GM21528 (cell line): Measurements from ENCODE around the gene EFCAB6.

ENCODE experiments used
- ATAC-seq: cut with Tn5 transposase; IDR thresholded peaks from one replicate; pipeline ENCODE4 v1.9.1; 2021; ENCODE audit warnings: mild to moderate bottlenecking, moderate library complexity; ENCODE audit not compliant: unreplicated experiment, low FRiP score

Gene EFCAB6

DNA sequence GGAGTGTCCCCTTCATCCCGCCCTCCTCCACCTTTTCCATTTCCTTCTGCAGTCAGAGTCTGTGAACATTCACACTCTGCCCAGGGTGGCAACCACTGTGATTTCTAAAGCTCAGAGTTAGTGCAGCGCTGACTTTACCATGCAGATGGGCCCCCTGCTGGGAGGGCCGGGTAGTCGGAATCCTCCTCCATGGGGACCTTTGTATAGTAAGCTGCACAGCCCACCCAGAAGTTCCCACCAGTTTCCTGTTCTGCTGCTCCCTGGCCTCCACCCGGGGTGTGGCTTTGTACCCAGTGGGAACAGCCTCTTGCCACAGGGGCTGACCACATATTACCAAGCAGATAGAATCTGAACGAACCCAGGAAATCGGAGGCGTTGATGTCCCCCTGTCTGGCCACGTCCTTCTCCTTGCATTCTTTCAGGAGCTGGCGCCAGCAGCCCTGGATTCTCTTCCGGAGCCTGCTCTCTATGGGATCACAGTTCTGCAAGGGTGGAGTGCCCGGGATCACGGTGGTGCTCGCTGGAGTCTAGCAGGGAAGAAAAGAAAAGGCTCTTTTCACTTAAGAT is 275.0 kb downstream of the EFCAB6 start:
- ATAC-seq: no peak

DNA sequence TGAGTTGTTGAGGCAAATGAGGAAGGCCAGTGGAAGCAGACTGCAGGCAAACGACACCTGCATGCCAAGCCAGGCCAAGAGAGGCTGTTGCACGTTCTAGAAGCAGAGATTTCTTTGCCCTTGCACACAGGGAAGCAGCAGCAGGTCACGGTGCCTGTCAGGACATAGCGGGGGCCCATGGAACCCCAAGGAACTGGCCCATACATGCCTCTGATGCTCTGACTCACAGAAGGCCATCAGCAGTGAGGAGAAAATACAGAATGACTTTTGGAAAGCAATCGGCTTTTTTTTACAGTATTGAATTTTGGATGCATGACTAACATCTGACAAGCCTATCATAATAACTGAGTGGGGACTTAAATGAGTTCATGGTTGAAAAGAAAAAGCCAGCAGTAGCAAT is 276.4 kb downstream of the EFCAB6 start:
- no peak for ATAC-seq

DNA sequence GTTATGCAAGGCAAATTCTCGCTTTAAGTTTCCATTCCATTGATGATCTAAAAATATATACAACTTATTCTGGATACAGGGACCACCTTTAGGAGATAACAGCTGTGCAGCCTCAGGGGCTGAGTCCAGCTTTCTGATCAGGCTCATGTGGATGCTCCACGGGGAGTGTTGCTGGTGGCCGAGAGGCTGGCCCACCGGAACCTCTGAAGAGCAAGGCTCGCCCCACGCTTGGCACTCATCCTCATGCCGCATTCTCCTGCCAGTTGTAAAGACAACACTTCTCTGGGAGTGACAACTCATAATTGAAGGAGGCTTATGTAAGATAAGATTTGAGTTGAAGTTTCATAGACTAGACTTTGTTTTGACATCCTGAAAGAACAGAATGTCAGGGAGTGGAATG is 276.8 kb downstream of the EFCAB6 start:
- ATAC-seq: no peak

DNA sequence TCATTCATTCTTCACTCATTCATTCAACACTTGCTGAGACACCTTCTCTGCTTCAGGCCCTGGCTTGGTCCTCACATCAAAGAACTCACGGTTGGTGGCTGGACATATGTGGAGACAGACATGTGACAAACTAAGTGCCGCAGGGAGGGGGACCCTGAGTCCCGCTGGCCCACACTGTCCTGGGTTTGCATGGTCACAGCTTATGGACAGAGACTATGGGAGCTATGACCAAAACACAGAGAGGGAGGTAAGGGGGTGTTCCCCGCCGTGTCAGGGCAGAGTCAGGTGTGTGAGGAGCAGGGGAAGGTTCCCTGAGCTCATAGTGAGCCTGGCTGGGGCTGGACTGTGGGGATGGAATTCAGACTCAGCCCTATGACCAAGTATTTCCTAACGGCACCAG is 277.2 kb downstream of the EFCAB6 start:
- no peak for ATAC-seq

DNA sequence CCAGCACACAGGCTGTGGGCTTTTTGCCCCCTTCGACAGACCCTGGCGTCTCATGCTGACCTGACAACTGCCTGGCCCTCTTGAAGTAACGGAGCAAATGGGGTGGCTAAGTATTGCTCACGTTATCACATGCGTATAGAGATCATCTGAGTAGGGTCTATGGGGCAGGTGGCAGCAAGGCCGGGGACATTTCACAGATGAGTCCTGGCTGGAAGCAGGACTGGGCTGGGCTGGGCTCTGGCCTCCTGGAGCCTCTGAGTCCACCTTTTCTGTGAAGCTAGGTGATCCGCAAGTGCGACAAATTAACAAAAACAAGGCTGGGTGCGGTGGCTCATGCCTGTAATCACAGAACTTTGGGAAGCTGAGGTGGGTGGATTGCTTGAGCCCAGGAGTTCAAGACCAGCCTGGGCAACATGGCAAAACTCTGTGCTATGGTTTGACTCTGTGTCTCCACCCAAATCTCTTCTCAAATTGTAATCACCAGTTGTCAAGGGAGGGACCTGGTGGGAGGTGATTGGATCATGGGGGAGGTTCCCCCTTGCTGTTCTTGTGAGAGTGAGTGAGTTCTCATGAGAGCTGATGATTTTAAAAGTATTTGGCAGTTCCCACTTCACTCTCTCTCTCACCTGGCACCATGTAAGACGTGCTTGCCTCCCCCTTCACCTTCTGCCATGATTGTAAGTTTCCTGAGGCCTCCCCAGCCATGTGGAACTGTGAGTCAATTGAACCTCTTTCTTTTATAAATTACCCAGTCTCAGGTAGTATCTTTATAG is 278.3 kb downstream of the EFCAB6 start:
- ATAC-seq: no peak

DNA sequence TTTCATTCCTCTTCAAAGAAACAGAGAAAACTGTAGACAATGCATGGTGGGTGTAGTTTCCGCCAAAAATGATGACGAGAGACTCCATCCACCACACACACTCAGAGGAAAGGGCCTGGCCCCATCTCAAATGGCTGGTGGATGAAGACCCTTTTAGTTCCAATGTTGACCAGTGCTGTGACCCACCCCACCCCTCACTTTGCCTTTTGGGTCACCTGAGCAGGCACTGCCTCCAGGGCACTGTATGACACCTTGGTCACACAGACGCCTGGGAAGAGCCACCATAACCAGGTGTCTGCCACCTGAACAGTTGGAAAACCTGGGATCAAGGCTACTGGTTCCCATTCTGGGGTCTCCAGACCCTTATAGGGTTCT is 279.0 kb downstream of the EFCAB6 start:
- ATAC-seq: no peak

DNA sequence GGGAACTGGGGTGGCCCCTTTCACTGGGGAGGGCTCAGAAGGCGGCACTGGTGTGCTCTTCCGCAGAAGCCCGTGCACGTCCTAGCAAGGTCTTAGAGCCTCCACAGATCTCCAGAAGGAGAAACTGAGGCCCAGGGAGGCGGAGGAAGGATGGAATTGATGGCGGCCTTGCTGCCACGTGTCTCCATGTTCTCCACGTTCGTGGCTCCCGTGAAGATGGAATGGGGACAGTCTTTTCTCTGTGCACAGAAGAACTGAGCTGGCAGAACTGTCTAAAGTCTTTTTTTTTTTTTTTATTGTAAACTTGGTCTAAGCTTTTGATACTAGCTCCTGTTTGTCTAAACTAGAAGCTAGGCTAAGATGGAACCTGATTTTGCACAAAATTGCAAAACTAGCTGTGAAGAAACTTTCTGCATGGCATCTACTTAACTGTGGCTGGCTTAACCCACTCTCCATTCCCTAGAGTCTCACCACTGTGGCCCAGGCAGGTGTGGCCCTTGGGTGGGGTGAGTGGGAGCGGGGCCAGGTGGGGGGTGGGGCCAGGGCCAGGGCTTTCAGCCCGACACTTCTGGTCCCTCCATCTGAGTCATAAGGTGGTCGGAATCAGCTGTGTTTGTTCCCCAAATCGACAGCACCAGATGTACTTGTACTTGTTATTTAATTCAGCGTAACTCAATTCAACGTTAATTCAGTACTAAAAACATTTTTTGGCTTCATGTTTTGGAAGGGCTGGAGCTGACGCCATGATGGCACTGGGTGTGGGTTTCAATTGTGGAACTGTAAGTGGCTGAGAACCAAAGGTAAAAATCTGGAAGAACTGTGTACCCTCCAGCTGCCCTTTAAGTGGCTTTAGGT is 279.6 kb downstream of the EFCAB6 start:
- no peak for ATAC-seq

DNA sequence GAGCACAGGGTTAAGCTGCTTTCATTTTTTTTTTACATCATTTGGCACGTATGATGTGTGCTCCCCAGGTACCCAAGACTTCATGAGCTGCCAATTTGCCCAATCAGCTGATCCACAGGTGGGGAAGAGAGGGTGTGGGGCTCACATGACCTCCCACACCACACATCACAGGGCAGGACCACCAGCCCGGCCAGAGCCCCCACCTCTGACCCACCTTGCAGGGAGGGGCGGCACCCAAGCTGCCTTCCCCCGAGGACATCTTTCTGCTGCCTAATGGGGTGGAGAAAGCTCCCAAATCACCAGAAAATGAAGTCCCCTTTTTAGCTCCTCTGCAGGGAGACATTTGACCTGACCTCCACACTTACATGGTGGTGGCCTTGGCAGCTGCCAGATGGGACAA is 280.5 kb downstream of the EFCAB6 start:
- no peak for ATAC-seq

DNA sequence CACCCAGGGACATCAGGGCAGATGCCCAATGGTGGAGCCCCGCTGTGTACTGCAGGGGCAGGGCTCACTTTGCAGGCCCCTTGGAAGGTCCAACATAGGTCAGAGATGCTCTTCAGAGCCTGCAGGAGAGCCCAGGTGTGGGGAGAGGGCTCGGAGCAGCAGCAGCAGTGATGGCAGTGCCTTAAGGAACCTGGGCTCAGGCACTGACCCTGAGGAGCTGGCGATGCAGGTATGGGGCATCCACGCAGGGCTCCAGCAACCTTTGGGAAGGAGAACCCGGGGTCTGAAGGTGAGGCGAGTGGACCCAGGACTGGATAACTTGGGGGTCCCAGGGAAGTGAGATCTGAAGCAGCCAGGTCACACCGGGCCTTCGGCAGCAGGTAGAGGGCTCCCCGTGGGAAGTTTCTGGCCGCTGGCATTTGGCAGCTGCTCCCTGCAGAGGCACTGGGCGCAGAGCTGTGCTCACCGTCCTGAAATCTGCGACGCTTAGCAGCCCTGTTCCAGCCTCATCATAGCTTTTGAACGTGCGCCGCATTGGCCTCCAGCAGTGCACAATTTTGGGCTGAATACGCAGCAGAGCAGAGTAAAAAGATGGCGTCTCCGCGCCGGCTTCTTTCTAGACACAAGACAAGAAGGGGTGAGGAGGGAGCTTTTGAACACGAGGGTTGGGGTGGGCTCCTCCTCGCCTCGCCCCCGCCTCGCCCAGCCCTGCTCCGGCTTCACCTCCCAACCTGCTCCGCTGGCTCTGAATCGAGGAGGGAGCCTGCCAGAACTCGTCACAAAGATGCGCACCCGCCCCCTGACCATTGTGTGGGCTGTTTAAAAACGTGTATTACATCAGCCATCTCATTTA is 281.5 kb downstream of the EFCAB6 start:
- ATAC-seq: no peak

DNA sequence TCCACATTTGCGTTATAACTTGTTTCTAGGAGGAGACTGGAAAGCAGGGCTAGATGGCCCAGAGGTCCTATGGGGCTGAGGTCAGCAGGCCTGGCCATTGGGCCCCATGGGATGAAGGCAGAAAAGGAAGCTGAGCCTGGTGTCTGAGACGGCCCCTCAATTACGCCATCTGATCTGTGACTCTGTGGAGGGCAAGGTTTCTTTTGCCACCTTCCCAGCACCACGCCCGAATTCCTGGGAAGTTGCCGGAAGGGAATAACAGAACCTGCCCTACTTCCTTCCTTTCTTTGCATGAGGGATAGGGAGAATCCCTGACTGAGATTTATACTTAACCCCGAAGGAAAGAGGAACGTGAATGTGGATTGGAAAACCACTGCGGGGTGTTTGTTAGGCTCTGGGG is 282.2 kb downstream of the EFCAB6 start:
- ATAC-seq: no peak

DNA sequence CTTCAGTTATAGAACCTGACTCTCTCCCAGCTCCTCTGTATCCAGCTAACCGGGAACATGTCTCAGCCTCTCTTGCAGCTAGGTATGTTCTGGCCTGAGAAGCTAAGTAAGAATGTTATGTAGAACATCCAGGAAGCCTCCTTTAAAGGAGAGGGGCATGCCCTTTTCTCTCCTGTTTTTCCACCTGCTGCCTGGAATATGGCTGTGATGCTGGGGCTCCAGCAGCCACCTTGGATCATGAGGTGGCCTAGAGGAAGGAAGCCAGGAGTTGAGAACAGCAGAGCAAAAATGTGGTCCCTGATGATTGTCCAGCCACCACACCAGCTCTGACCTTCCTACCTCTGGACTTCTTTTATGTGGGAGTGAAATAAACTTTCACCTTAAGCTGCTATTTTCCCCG is 282.6 kb downstream of the EFCAB6 start:
- ATAC-seq: no peak

DNA sequence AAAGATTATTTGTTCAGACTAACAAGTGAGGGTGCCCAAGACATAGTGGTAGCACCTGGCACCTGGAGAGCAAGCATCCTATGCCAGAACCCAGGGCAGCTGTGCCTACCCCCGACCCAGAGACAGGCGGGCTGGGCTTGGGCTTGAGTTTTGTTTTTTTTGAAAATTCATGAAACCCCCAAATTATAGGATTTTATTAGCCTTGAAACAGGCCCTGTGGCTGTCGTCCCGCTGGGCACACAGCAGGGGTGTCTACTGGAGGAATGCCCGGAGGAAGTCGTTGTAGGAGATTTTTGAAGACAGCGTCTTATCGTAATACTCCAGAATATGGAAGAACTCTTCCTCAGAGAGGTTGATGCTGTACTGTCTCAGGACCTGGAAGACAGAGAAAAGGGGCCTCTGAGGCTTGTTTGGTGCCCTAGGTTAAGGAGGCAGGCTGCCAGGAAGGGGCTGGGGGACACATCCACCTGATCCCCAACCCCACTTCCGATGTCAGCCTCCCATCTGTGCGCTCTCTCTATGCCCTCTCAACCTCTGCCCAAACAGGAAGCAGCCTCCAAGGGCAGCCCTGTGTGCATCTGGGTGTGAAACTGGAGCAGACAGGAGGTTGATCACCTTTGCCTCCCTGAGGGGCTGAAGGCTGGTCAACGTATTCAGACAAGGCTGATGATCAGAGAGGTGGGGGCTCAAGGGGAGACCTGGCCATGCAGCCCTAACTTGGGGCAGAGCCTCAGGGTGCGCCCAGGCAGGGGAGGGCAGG is 283.3 kb downstream of the EFCAB6 start:
- no peak for ATAC-seq

DNA sequence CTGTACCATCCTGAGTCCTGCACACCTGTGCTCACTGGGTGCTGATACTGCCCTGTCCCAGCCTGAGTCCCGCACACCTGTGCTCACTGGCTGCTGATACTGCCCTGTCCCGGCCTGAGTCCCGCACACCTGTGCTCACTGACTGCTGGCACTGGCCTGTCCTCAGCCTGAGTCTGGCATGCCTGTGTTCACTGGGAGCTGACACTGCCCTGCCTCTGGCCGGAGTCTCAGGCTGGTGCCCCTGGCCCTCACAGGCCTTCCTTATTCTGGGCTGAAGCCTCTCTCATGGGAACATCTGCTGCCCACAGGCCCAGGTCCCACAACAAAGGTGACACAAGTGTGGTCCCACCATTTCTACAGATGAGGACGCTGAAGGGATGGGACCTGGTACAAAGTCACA is 285.2 kb downstream of the EFCAB6 start:
- no peak for ATAC-seq

DNA sequence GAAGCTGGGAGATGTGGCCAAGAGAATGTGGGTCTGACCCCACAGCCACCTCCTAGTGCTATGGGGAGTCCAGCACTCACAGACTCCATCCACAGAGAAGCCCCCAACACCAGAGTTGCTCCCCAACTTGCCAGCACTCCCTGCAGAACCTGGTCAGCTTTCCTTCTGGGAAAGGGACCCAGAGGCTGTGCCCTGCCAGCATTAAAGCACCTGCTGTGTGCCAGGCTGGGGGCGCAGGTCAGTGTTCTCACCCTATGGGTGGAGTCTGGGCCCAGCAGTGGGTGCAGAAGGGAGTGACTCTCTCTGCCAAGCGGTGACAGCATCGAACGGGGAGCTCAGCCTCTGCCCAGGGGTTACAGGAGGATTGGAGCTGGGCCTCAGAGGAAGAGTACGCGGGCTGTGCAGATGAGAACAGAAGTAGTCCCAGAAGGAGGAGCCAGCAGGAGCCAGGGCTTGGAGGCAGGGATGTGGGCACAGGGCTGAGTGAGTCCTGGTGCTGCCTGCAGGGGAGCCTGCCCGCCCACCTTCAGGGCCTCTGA is 285.9 kb downstream of the EFCAB6 start:
- no peak for ATAC-seq

DNA sequence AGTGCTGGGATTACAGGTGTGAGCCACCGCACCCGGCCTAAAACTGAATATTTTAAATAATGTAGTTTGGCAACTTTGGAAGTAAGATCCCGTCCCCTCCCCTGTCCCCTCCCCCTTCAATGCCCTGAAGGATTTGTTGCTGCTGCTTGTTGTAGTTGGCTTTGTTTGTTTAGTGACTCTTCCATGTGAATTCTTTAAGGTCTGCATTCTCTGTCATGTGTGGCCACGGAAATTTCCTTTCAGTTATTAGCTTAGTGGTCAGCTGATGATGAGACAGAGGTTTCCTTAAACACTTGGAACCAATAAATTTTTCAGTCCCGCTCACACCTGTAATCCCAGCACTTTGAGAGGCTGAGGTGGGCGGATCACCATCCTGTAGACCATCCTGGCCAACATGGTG is 290.4 kb downstream of the EFCAB6 start:
- ATAC-seq: no peak

DNA sequence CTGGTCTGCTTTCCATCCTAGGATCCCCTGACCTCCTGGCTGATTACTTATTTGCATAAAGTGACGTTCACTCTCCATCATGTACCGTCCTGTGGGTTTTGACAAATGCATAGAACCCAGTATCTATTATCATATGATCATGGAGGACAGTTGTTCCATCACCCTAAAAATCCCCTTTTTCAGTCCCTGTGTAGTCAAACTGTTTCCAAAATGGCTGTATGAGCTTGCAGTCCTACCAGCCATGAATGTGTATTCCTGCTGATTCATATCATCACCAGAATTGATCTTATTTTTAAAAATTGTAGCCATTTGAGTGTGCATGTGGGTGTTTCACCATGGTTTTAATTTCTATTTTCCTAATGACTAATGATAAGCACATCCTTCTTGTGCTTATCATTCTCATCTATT is 291.5 kb downstream of the EFCAB6 start:
- ATAC-seq: no peak

DNA sequence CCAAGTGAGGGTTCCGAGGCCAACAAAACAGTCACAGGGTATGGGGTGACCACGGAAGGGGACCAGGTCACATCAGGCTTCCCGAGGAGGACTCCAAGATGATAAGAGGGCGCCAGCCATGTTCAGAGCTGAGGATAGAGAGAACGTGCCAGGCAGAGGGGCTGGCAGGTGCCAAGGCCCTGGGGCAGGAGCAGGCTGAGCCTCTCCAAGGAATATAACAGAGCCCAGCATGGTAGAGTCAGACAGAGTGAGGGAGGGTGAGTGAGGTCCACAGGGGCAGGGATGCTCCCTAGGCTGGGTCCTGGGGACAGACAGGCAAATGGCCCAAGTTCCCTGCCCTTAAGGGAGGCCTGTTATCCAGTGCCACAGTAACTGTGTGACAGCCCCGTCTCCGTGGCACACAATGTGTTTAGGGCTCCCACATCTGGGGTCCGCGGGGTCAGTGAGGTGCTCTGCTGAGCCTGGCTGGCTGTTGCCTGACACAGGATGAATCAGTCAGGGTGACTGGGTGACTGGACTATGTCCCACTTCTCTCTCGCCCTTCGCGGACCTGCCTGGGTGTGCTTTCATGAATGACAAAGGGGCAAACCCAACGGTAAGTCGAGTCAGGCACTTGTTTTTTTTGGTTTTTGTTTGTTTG is 295.0 kb downstream of the EFCAB6 start:
- ATAC-seq: no peak

DNA sequence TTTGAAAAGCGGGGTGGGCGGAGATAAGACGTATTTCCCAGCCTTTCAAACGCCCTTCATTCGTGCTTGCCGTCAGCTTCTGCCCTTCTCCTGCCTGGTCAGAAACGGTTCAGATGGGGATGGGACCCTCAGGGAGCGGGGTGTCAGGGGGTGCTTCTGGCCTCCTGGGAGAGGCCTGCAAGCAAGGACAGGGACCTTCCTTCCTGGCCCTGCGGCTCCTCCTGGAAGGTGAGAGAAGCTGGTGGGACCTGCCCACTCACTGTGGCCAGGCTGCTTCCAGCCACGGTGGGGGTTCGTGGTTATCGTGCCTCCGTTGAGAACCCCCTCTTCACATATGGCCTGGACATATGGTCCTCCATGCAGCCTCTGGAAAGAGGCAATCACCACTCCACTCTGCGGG is 295.7 kb downstream of the EFCAB6 start:
- no peak for ATAC-seq

DNA sequence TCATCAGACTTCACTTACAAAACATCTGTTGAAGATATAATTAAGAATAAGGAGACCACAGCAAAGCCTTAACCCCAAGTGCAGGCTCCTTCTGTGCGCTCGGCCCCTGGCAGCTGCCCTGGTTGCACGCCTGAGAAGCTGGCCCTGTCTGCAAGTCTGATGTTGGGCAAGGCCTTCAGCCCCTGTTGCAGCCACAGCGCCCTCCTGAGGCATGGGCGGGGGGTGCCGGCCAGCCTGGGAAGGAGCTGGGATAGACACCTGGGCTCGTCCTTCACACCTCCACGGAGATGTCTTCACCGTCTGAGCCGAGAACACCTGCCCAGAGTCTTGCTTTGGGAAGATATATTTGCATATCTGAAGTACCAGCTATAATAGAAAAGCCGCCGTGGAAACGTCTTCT is 296.2 kb downstream of the EFCAB6 start:
- no peak for ATAC-seq
